ENCODE results near the gene TRAF7. TPM values are rescaled to one million over a fixed set of nuclear protein-coding genes. Genes with fewer than 3 reads are reported as not detected.

TRAF7 gene
- total RNA-seq, 2 donors from 2014 or later, result 102 to 131 TPM

GRCh38 chr16:2166263-2167067 lies 10.9 kb downstream of the TRAF7 start:
- DNase-seq, result no peak
- Histone ChIP-seq H3K27me3 (no peaks in the 10 kb centered on the region), H3K9ac (ENCODE audit: low read depth in 2 of 2, low read length in 2 of 2) (no peak overlapping the region), H3K4me1 (peaks cover 15% of the 10 kb centered on the region), H3K36me3 (peaks cover 8% of the 10 kb centered on the region), H3K9me3 (no peaks in the 10 kb centered on the region), H3K27ac (no peak overlapping the region), H3K4me3 (no peak overlapping the region)
- intact Hi-C loops (cut with DNase I), result no loop called here
- no peak for TF ChIP-seq CTCF (IDR thresholded peaks at IDR 0.05)

- peaks cover 14% of the 10 kb centered on the region for H3K4me1 ChIP-seq
- H3K27ac ChIP-seq, result no peak overlapping the region
- no peak for TF ChIP-seq CTCF (IDR thresholded peaks at IDR 0.05)
- no peaks in the 10 kb centered on the region for H3K27me3 ChIP-seq
- intact Hi-C loops (cut with DNase I), result no loop called here
- no peaks in the 10 kb centered on the region for H3K9me3 ChIP-seq
- peaks cover 8% of the 10 kb centered on the region for H3K36me3 ChIP-seq
- no peak overlapping the region for H3K9ac ChIP-seq (ENCODE audit: low read depth in 2 of 2, low read length in 2 of 2)
- H3K4me3 ChIP-seq, result no peak overlapping the region
- no peak for DNase-seq
These were observed 11.6 kb downstream of the TRAF7 start for GRCh38 chr16:2167068-2167638.

- H3K36me3 ChIP-seq, result peaks cover 18% of the 10 kb centered on the region
- no peak overlapping the region for H3K4me3 ChIP-seq
- H3K27ac ChIP-seq, result no peak overlapping the region
- no peaks in the 10 kb centered on the region for H3K4me1 ChIP-seq
- intact Hi-C loops (cut with DNase I), result no loop called here
- H3K9ac ChIP-seq (ENCODE audit: low read depth in 2 of 2, low read length in 2 of 2), result no peak overlapping the region
- DNase-seq, result no peak
- TF ChIP-seq CTCF (IDR thresholded peaks at IDR 0.05), result no peak
- no peaks in the 10 kb centered on the region for H3K27me3 ChIP-seq
- no peaks in the 10 kb centered on the region for H3K9me3 ChIP-seq
These were observed 14.5 kb downstream of the TRAF7 start for GRCh38 chr16:2170080-2170479.

- TF ChIP-seq CTCF (IDR thresholded peaks at IDR 0.05), result no peak
- H3K9ac ChIP-seq (ENCODE audit: low read depth in 2 of 2, low read length in 2 of 2), result no peak overlapping the region
- no peak overlapping the region for H3K4me3 ChIP-seq
- DNase-seq, result no peak
- intact Hi-C loops (cut with DNase I), result no loop called here
- no peaks in the 10 kb centered on the region for H3K4me1 ChIP-seq
- no peaks in the 10 kb centered on the region for H3K9me3 ChIP-seq
- H3K36me3 ChIP-seq, result peaks cover 18% of the 10 kb centered on the region
- no peaks in the 10 kb centered on the region for H3K27me3 ChIP-seq
- H3K27ac ChIP-seq, result no peak overlapping the region
These were observed 15.2 kb downstream of the TRAF7 start for GRCh38 chr16:2170587-2171435.

GRCh38 chr16:2171601-2172178 lies 16.1 kb downstream of the TRAF7 start:
- H3K27me3 ChIP-seq, result no peaks in the 10 kb centered on the region
- H3K9me3 ChIP-seq, result no peaks in the 10 kb centered on the region
- H3K36me3 ChIP-seq, result peaks cover 18% of the 10 kb centered on the region
- no peak overlapping the region for H3K4me3 ChIP-seq
- no peaks in the 10 kb centered on the region for H3K4me1 ChIP-seq
- DNase-seq, result no peak
- intact Hi-C loops (cut with DNase I), result no loop called here
- no peak overlapping the region for H3K9ac ChIP-seq (ENCODE audit: low read depth in 2 of 2, low read length in 2 of 2)
- no peak for TF ChIP-seq CTCF (IDR thresholded peaks at IDR 0.05)
- no peak overlapping the region for H3K27ac ChIP-seq

Data from colonic mucosa (tissue), 4 donors.